ENCODE results near the gene EPB41L2.
"Not testable (repeated sequence)": the region's sequence is repeated elsewhere in the genome, so short reads cannot be mapped to it uniquely, and the experiment has no call there.

- TF ChIP-seq, protein P1, sequence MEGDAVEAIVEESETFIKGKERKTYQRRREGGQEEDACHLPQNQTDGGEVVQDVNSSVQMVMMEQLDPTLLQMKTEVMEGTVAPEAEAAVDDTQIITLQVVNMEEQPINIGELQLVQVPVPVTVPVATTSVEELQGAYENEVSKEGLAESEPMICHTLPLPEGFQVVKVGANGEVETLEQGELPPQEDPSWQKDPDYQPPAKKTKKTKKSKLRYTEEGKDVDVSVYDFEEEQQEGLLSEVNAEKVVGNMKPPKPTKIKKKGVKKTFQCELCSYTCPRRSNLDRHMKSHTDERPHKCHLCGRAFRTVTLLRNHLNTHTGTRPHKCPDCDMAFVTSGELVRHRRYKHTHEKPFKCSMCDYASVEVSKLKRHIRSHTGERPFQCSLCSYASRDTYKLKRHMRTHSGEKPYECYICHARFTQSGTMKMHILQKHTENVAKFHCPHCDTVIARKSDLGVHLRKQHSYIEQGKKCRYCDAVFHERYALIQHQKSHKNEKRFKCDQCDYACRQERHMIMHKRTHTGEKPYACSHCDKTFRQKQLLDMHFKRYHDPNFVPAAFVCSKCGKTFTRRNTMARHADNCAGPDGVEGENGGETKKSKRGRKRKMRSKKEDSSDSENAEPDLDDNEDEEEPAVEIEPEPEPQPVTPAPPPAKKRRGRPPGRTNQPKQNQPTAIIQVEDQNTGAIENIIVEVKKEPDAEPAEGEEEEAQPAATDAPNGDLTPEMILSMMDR (IDR thresholded peaks at IDR 0.05): not testable (repeated sequence)
- not testable (repeated sequence) for TF ChIP-seq POLR2A (IDR thresholded peaks at IDR 0.05)
Observed at GRCh38 chr6:130801368-130801767, 261.7 kb downstream of the EPB41L2 start.
